Measurements from ENCODE around the gene PPARA. TPM values are rescaled to one million over a fixed set of nuclear protein-coding genes. Genes with fewer than 3 reads are reported as not detected.

Gene PPARA
- total RNA-seq, 2 donors from 2014 or later: 15.4 to 18.6 TPM

- Histone ChIP-seq H3K4me3 (ENCODE audit: low read length) (no peak overlapping the region), H3K4me1 (ENCODE audit: control insufficient read depth, insufficient read depth, low read length) (no peaks in the 10 kb centered on the region), H3K36me3 (ENCODE audit: control insufficient read depth, insufficient read depth, low read length) (no peaks in the 10 kb centered on the region), H3K27ac (ENCODE audit: low read depth, low read length) (no peak overlapping the region), H3K9ac (ENCODE audit: extremely low read depth, low read length, poor library complexity, severe bottlenecking) (no peak overlapping the region), H3K9me3 (ENCODE audit: control insufficient read depth, low read length) (peaks cover 9% of the 10 kb centered on the region), H3K27me3 (ENCODE audit: control insufficient read depth, insufficient read depth, low read length, poor library complexity, severe bottlenecking) (no peaks in the 10 kb centered on the region)
- H3K27ac Mint-ChIP-seq: no peak overlapping the region
- peaks cover 69% of the 10 kb centered on the region for H3K36me3 Mint-ChIP-seq (ENCODE audit: low read depth)
- TF ChIP-seq CTCF (conservative IDR thresholded peaks at IDR 0.05): no peak
- DNase-seq: no peak
- 94 to 95% methylated on average over 18 to 29 of the region's 29 CpGs for WGBS, 2 experiments (ENCODE audit: insufficient coverage in 1 of 2, insufficient read length in 1 of 2)
- no peaks in the 10 kb centered on the region for H3K4me1 Mint-ChIP-seq
- H3K4me3 Mint-ChIP-seq: no peak overlapping the region
- H3K9me3 Mint-ChIP-seq: peaks cover 48% of the 10 kb centered on the region
- no peaks in the 10 kb centered on the region for H3K27me3 Mint-ChIP-seq (ENCODE audit: insufficient read depth)
These were observed 63.8 kb downstream of the PPARA start for GRCh38 chr22:46214149-46214548.

- Histone ChIP-seq H3K4me1 (ENCODE audit: control insufficient read depth, insufficient read depth, low read length) (no peaks in the 10 kb centered on the region), H3K36me3 (ENCODE audit: control insufficient read depth, insufficient read depth, low read length) (no peaks in the 10 kb centered on the region), H3K9me3 (ENCODE audit: control insufficient read depth, low read length) (peaks cover 4% of the 10 kb centered on the region), H3K27ac (ENCODE audit: low read depth, low read length) (no peak overlapping the region), H3K4me3 (ENCODE audit: low read length) (no peak overlapping the region), H3K27me3 (ENCODE audit: control insufficient read depth, insufficient read depth, low read length, poor library complexity, severe bottlenecking) (no peaks in the 10 kb centered on the region), H3K9ac (ENCODE audit: extremely low read depth, low read length, poor library complexity, severe bottlenecking) (no peak overlapping the region)
- Mint-ChIP-seq H3K4me1 (no peaks in the 10 kb centered on the region), H3K27me3 (ENCODE audit: insufficient read depth) (no peaks in the 10 kb centered on the region), H3K27ac (no peak overlapping the region), H3K4me3 (no peak overlapping the region), H3K36me3 (ENCODE audit: low read depth) (peaks cover 69% of the 10 kb centered on the region), H3K9me3 (peaks cover 44% of the 10 kb centered on the region)
- no peak for DNase-seq
- TF ChIP-seq CTCF (conservative IDR thresholded peaks at IDR 0.05): no peak
- 98 to 100% methylated on average over 4 to 28 of the region's 28 CpGs for WGBS, 2 experiments (ENCODE audit: insufficient coverage in 1 of 2, insufficient read length in 1 of 2)
These were observed 64.3 kb downstream of the PPARA start for GRCh38 chr22:46214616-46215015.

GRCh38 chr22:46219636-46220035, 69.3 kb downstream of the PPARA start:
- Histone ChIP-seq H3K4me1 (ENCODE audit: control insufficient read depth, insufficient read depth, low read length) (no peaks in the 10 kb centered on the region), H3K27me3 (ENCODE audit: control insufficient read depth, insufficient read depth, low read length, poor library complexity, severe bottlenecking) (no peaks in the 10 kb centered on the region), H3K9ac (ENCODE audit: extremely low read depth, low read length, poor library complexity, severe bottlenecking) (no peak overlapping the region), H3K9me3 (ENCODE audit: control insufficient read depth, low read length) (no peaks in the 10 kb centered on the region), H3K27ac (ENCODE audit: low read depth, low read length) (no peak overlapping the region), H3K4me3 (ENCODE audit: low read length) (no peak overlapping the region), H3K36me3 (ENCODE audit: control insufficient read depth, insufficient read depth, low read length) (no peaks in the 10 kb centered on the region)
- WGBS, 2 experiments (ENCODE audit: insufficient coverage in 1 of 2, insufficient read length in 1 of 2): 92 to 94% methylated on average over 6 to 10 of the region's 10 CpGs
- Mint-ChIP-seq H3K9me3 (no peaks in the 10 kb centered on the region), H3K27me3 (ENCODE audit: insufficient read depth) (no peaks in the 10 kb centered on the region), H3K4me1 (no peaks in the 10 kb centered on the region), H3K4me3 (no peak overlapping the region), H3K27ac (no peak overlapping the region), H3K36me3 (ENCODE audit: low read depth) (peaks cover 41% of the 10 kb centered on the region)
- no peak for TF ChIP-seq CTCF (conservative IDR thresholded peaks at IDR 0.05)
- no peak for DNase-seq
